Skeletal muscle tissue (tissue), 4 donors: Measurements from ENCODE around the gene NCAM1. TPM values are rescaled to one million over a fixed set of nuclear protein-coding genes. Genes with fewer than 3 reads are reported as not detected.

ENCODE experiments used
- H3K27ac ChIP-seq: one replicate; pipeline ENCODE4 v1.7.0; 2013; ENCODE audit warnings: mild to moderate bottlenecking, low read depth, low read length, inconsistent platforms
- H3K27me3 ChIP-seq, 3 donors: one replicate each; pipeline ENCODE4 v1.7.0; 2013; ENCODE audit warnings: low read length in 3 of 3; ENCODE audit not compliant: control insufficient read depth in 3 of 3, insufficient read depth in 3 of 3
- H3K36me3 ChIP-seq, 3 donors: one replicate each; pipeline ENCODE4 v1.7.0; 2013; ENCODE audit warnings: low read length in 3 of 3; ENCODE audit not compliant: control insufficient read depth in 3 of 3, insufficient read depth in 3 of 3
- H3K4me1 ChIP-seq, 3 donors: one replicate each; pipeline ENCODE4 v1.7.0; 2013; ENCODE audit warnings: low read length in 3 of 3, mild to moderate bottlenecking in 3 of 3; ENCODE audit not compliant: control insufficient read depth in 3 of 3, insufficient read depth in 3 of 3
- H3K4me3 ChIP-seq, 3 donors: one replicate each; pipeline ENCODE4 v1.7.0; 2013; ENCODE audit warnings: low read length in 3 of 3
- H3K9ac ChIP-seq, 3 donors: one replicate each; pipeline ENCODE4 v1.7.0; 2013; ENCODE audit warnings: low read length in 3 of 3, mild to moderate bottlenecking in 3 of 3, moderate library complexity in 2 of 3, low read depth in 1 of 3
- H3K9me3 ChIP-seq, 3 donors: one replicate each; pipeline ENCODE4 v1.7.0; 2013; ENCODE audit warnings: low read length in 3 of 3; ENCODE audit not compliant: control insufficient read depth in 3 of 3
- total RNA-seq: library from RNA; depleted of rRNA; stranded (reverse); fragments of >200 nt; gene quantifications from one replicate; pipeline ENCODE4 v1.2.3, GENCODE V29; 2014
- donor health status: Osteomylitis.

Gene NCAM1
- total RNA-seq, 1 donor from 2014 or later: 63.7 TPM

DNA sequence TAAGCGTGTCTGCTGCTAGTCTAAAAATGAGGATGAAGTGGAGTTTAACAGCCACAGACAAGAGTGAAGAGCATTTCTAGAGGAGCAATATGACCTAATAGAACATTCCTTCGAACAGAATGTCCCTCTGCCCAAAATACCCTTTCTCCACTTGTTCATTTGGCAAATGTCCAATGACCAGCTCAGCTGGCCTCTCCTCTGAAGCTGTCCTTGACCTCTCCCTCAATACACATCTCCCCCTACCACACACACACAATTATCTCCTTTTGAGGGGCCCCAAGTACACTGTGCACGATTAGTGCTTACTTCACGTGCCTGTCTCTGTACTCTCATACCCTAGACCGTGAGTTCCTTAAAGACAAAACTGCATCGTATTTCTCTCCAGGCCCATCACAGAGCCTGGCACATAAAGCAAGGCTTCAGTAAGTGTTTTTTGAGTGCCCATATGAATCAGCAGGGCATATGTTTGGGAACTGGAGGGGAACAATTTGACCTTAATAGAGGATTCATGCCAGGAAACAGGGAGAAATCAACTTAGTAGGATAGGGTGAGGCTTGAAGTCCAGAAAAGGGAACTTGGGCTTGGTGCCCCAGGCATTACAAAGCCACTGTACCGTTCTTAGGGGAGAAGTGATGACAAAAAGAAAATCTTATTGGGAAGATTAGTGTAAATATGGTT is 18.1 kb upstream of the NCAM1 start:
- H3K9ac ChIP-seq: no peak overlapping the region
- H3K27me3 ChIP-seq: no peaks in the 10 kb centered on the region
- no peak overlapping the region for H3K27ac ChIP-seq
- H3K9me3 ChIP-seq: no peaks in the 10 kb centered on the region
- H3K4me1 ChIP-seq: peaks cover 0 to 6% (median 4%) of the 10 kb centered on the region in 3 donors
- H3K36me3 ChIP-seq: no peaks in the 10 kb centered on the region
- no peak overlapping the region for H3K4me3 ChIP-seq

DNA sequence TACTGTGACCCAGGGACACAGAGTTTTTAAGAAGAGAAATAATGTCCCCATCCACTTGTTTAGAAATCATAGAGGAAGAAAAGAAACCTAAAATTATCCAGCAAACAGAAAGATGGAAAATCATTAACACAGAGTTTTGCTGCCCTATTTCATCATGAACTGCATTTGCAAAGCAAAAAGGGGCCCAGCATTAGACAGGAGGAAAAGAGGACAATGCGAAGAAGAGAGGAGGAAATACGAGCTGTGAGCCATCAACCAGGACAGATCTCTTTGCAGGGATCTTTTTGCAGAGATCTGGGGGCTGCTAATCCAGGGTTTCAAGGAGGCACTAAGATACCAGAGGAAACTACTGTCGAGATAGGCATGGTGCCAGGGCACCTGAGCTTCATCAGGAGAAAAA is 14.4 kb upstream of the NCAM1 start:
- H3K9ac ChIP-seq: no peak overlapping the region
- H3K27ac ChIP-seq: no peak overlapping the region
- no peaks in the 10 kb centered on the region for H3K36me3 ChIP-seq
- H3K9me3 ChIP-seq: no peaks in the 10 kb centered on the region
- H3K27me3 ChIP-seq: peaks cover 0 to 3% (median under 1%) of the 10 kb centered on the region in 3 donors
- peaks cover 0 to 6% (median 4%) of the 10 kb centered on the region in 3 donors for H3K4me1 ChIP-seq
- H3K4me3 ChIP-seq: no peak overlapping the region

- H3K9me3 ChIP-seq: no peaks in the 10 kb centered on the region
- H3K4me3 ChIP-seq: no peak overlapping the region
- H3K4me1 ChIP-seq: no peaks in the 10 kb centered on the region
- no peak overlapping the region for H3K9ac ChIP-seq
- H3K36me3 ChIP-seq: no peaks in the 10 kb centered on the region
- H3K27ac ChIP-seq: no peak overlapping the region
- peaks cover 0 to 3% (median 2%) of the 10 kb centered on the region in 3 donors for H3K27me3 ChIP-seq
These were observed 11.2 kb upstream of the NCAM1 start for GRCh38 chr11:112949781-112950575.

DNA sequence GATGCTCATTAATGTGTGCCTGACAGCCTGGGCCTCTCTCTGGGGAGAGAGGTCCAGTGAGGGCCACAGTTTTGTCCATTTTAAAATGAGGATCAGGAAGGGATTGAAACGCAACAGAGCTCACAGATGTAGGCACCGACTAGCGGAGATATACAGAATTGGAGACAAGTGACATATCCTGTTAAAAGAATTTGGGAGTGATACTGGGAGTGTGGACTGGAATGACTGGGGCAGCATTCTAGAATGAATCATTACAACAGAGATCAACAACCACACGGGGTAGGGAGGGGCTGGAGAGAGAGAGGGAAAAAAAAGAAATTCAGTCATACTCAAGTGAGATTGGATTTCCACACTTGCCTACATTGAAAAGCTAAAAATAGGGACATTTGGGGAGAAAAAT is 2.5 kb upstream of the NCAM1 start:
- Histone ChIP-seq H3K36me3 (no peaks in the 10 kb centered on the region), H3K4me1 (peaks cover 13 to 18% (median 17%) of the 10 kb centered on the region in 3 donors), H3K4me3 (no peak overlapping the region), H3K27me3 (peaks cover 0 to 30% (median 20%) of the 10 kb centered on the region in 3 donors), H3K9ac (no peak overlapping the region), H3K9me3 (no peaks in the 10 kb centered on the region), H3K27ac (no peak overlapping the region)

DNA sequence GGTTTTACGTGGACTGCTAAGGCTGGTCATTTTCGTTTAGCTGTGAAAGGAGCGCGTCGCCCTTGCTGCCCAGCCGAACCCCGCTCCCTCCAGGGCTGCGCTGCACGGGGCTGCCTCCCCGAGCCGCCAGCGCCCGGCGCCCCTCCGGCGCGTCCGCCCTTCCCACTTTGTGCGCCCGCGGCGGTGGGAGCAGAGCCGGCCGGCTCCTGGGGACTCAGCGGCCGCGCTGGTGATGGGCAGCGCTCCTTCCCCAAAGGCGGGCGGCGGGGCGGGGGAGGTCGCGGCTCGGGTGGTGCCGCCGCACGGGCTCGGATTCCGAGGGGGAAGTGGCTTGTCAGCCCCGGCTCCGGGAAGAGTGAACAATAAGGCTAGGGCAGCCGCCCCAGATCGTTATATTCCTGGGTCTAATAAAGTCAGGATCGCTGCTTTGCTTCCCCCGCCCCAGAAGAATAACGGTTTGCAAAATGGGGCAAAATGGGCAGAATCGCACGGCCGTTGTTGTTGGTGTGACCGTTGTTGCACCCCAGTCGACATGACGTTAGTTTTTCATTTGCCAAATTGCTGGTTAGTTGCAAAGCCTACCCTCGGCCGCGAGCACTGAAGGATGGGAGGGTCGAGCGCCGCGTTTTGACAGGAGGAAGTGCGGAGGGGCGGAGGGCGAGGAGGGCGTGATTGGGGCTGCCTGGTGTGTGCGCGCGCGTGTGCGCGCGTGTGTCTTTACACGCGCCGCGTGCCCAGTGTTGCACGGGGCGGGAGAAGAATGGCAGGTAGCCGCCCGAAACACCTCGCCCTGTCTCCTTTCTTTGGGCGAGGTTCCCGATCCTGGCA is 745 bp downstream of the NCAM1 start:
- H3K36me3 ChIP-seq: no peaks in the 10 kb centered on the region
- no peaks in the 10 kb centered on the region for H3K9me3 ChIP-seq
- H3K4me3 ChIP-seq: peak overlapping the region; percentile 71 to 83 (median 82)
- peak overlapping the region in 2 of 3 donors; percentile 33 to 71 for H3K9ac ChIP-seq
- H3K27ac ChIP-seq: no peak overlapping the region
- H3K4me1 ChIP-seq: peaks cover 17 to 19% (median 19%) of the 10 kb centered on the region in 3 donors
- H3K27me3 ChIP-seq: peaks cover 0 to 35% (median 20%) of the 10 kb centered on the region in 3 donors

- H3K4me3 ChIP-seq: peak overlapping the region; percentile 71 to 83 (median 82)
- no peak overlapping the region for H3K27ac ChIP-seq
- H3K27me3 ChIP-seq: peaks cover 0 to 35% (median 20%) of the 10 kb centered on the region in 3 donors
- H3K36me3 ChIP-seq: no peaks in the 10 kb centered on the region
- H3K9me3 ChIP-seq: no peaks in the 10 kb centered on the region
- peak overlapping the region in 2 of 3 donors; percentile 19 to 71 for H3K9ac ChIP-seq
- peaks cover 17 to 20% (median 20%) of the 10 kb centered on the region in 3 donors for H3K4me1 ChIP-seq
These were observed 1.6 kb downstream of the NCAM1 start for GRCh38 chr11:112962579-112963367.

- Histone ChIP-seq H3K9me3 (no peaks in the 10 kb centered on the region), H3K36me3 (no peaks in the 10 kb centered on the region), H3K4me1 (peaks cover 17 to 20% (median 20%) of the 10 kb centered on the region in 3 donors), H3K27ac (no peak overlapping the region), H3K4me3 (peak overlapping the region; percentile 63 to 82 (median 71)), H3K9ac (peak overlapping the region in 2 of 3 donors; percentile 19 to 64), H3K27me3 (peaks cover 0 to 29% (median 20%) of the 10 kb centered on the region in 3 donors)
These were observed 2.2 kb downstream of the NCAM1 start for GRCh38 chr11:112963368-112963955.

DNA sequence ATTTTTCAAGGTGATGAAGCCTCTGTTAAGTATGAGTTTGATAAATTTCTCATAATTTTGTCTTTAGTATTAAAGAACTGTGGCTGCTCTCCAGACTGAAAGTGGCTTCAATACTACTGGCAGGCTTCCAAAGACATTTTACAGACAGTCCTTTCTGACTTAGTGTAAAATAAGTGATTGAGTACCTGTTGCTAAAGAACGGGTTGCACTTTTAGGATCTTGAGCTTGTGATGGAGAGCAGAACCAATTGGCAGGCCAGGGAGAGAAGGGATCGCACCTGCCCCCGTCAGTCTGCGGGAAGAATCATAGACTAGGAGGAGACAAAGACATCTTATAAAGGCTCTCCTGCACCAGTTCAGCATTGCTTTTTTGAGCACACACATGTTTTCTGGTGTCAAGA is 4.4 kb downstream of the NCAM1 start:
- H3K4me1 ChIP-seq: peaks cover 17 to 20% (median 20%) of the 10 kb centered on the region in 3 donors
- no peak overlapping the region for H3K27ac ChIP-seq
- H3K36me3 ChIP-seq: no peaks in the 10 kb centered on the region
- peaks cover 0 to 19% (median 17%) of the 10 kb centered on the region in 3 donors for H3K27me3 ChIP-seq
- H3K4me3 ChIP-seq: no peak overlapping the region
- H3K9me3 ChIP-seq: no peaks in the 10 kb centered on the region
- H3K9ac ChIP-seq: no peak overlapping the region

- Histone ChIP-seq H3K27ac (no peak overlapping the region), H3K4me3 (no peak overlapping the region), H3K9me3 (no peaks in the 10 kb centered on the region), H3K4me1 (peaks cover 8 to 13% (median 12%) of the 10 kb centered on the region in 3 donors), H3K36me3 (no peaks in the 10 kb centered on the region), H3K9ac (no peak overlapping the region), H3K27me3 (peaks cover 0 to 12% (median 10%) of the 10 kb centered on the region in 3 donors)
These were observed 5.3 kb downstream of the NCAM1 start for GRCh38 chr11:112966561-112966960.
